ENCODE measurements around the gene DNAAF9.

The DNAAF9 gene

GRCh38 chr20:3367089-3367488 lies 40.4 kb downstream of the DNAAF9 start:
- H3K4me3 Mint-ChIP-seq: no peak overlapping the region
- no peaks in the 10 kb centered on the region for H3K27me3 Mint-ChIP-seq
- H3K36me3 Mint-ChIP-seq: peaks cover 17% of the 10 kb centered on the region
- no peaks in the 10 kb centered on the region for H3K4me1 Mint-ChIP-seq (ENCODE audit: low read depth)
- no peak overlapping the region for H3K27ac Mint-ChIP-seq
- H3K9me3 Mint-ChIP-seq (ENCODE audit: low read depth): no peaks in the 10 kb centered on the region

GRCh38 chr20:3364323-3365013 lies 43.0 kb downstream of the DNAAF9 start:
- Mint-ChIP-seq H3K27ac (no peak overlapping the region), H3K4me1 (ENCODE audit: low read depth) (no peaks in the 10 kb centered on the region), H3K4me3 (no peak overlapping the region), H3K9me3 (ENCODE audit: low read depth) (no peaks in the 10 kb centered on the region), H3K27me3 (no peaks in the 10 kb centered on the region), H3K36me3 (peaks cover 14% of the 10 kb centered on the region)

GRCh38 chr20:3360752-3361151 lies 46.7 kb downstream of the DNAAF9 start:
- Mint-ChIP-seq H3K4me1 (ENCODE audit: low read depth) (no peaks in the 10 kb centered on the region), H3K36me3 (peaks cover 16% of the 10 kb centered on the region), H3K27ac (no peak overlapping the region), H3K9me3 (ENCODE audit: low read depth) (no peaks in the 10 kb centered on the region), H3K4me3 (no peak overlapping the region), H3K27me3 (no peaks in the 10 kb centered on the region)

GRCh38 chr20:3358676-3359340 lies 48.7 kb downstream of the DNAAF9 start:
- H3K9me3 Mint-ChIP-seq (ENCODE audit: low read depth): no peaks in the 10 kb centered on the region
- no peaks in the 10 kb centered on the region for H3K27me3 Mint-ChIP-seq
- H3K36me3 Mint-ChIP-seq: peaks cover 14% of the 10 kb centered on the region
- no peaks in the 10 kb centered on the region for H3K4me1 Mint-ChIP-seq (ENCODE audit: low read depth)
- no peak overlapping the region for H3K27ac Mint-ChIP-seq
- H3K4me3 Mint-ChIP-seq: no peak overlapping the region

Data from activated naive CD8-positive, alpha-beta T cell (primary cell).